Upper lobe of right lung (tissue), 1 donor: ENCODE measurements around the gene PSD4. TPM values are rescaled to one million over a fixed set of nuclear protein-coding genes. Genes with fewer than 3 reads are reported as not detected.

Source experiments
- ATAC-seq: fragments of 200-7000 bp; cut with Tn5 transposase; one replicate; pipeline ENCODE4 v1.9.1; 2020; ENCODE audit warnings: mild to moderate bottlenecking, moderate library complexity
- DNase-seq: peaks from one replicate; pipeline ENCODE4 v3.0.0-alpha.2; 2020
- H3K27ac ChIP-seq: fragments of 200-600 bp; one replicate; pipeline ENCODE4 v1.8.0; 2022
- H3K27me3 ChIP-seq: fragments of 200-600 bp; one replicate; pipeline ENCODE4 v1.8.0; 2022; ENCODE audit warnings: mild to moderate bottlenecking
- H3K36me3 ChIP-seq: fragments of 200-600 bp; one replicate; pipeline ENCODE4 v1.8.0; 2022
- H3K4me1 ChIP-seq: fragments of 200-600 bp; one replicate; pipeline ENCODE4 v1.8.0; 2022
- H3K4me3 ChIP-seq: fragments of 200-600 bp; one replicate; pipeline ENCODE4 v1.8.0; 2022; ENCODE audit warnings: mild to moderate bottlenecking
- H3K9me3 ChIP-seq: fragments of 200-600 bp; one replicate; pipeline ENCODE4 v1.8.0; 2022
- CTCF ChIP-seq: fragments of 200-600 bp; IDR thresholded peaks from one replicate; pipeline ENCODE4 v1.8.0; 2022; ENCODE audit warnings: antibody characterized with exemption
- intact Hi-C: fragments of 100-400 bp; cut with DNase I; formaldehyde crosslinking; loops from one replicate; pipeline ENCODE4 v1.11.0; 2022
- total RNA-seq: library from RNA; stranded (reverse); fragmentation: NEBNext Ultra II Directional; extraction: Animal tissue kit (Norgen Biotek cat#: 25700); gene quantifications from one replicate; pipeline ENCODE4 v1.2.1, GENCODE V29; 2021
- donor health status: DM: no; HTN: yes; CAD: no; lungs with severe emphysema.

The PSD4 gene
- total RNA-seq, 1 donor from 2014 or later = 37.8 TPM

- H3K36me3 ChIP-seq = no peaks in the 10 kb centered on the region
- H3K4me3 ChIP-seq = no peak overlapping the region
- intact Hi-C loops = loop anchor here (5.0 kb wide), 1 partner anchor 127 kb away; no protein-coding TSS in a partner anchor
- peaks cover 9% of the 10 kb centered on the region for H3K4me1 ChIP-seq
- no peaks in the 10 kb centered on the region for H3K27me3 ChIP-seq
- DNase-seq (no peak), ATAC-seq (no peak)
- no peak for TF ChIP-seq CTCF
- no peaks in the 10 kb centered on the region for H3K9me3 ChIP-seq
- no peak overlapping the region for H3K27ac ChIP-seq
Observed at GRCh38 chr2:113245276-113245711, 71.5 kb downstream of the PSD4 start.

- ATAC-seq (no peak), DNase-seq (no peak)
- H3K4me1 ChIP-seq = no peaks in the 10 kb centered on the region
- no peaks in the 10 kb centered on the region for H3K36me3 ChIP-seq
- intact Hi-C loops = loop anchor here (5.0 kb wide), 1 partner anchor 126 kb away; no protein-coding TSS in a partner anchor
- H3K4me3 ChIP-seq = no peak overlapping the region
- no peak for TF ChIP-seq CTCF
- no peaks in the 10 kb centered on the region for H3K27me3 ChIP-seq
- no peak overlapping the region for H3K27ac ChIP-seq
- no peaks in the 10 kb centered on the region for H3K9me3 ChIP-seq
Observed at GRCh38 chr2:113246606-113247005, 72.8 kb downstream of the PSD4 start.

GRCh38 chr2:113248997-113249770, 75.4 kb downstream of the PSD4 start:
- intact Hi-C loops = loop anchor here (5.0 kb wide), 1 partner anchor 123 kb away; no protein-coding TSS in a partner anchor
- H3K27ac ChIP-seq = no peak overlapping the region
- no peaks in the 10 kb centered on the region for H3K27me3 ChIP-seq
- peak; percentile 91 for ATAC-seq
- H3K4me1 ChIP-seq = no peaks in the 10 kb centered on the region
- H3K9me3 ChIP-seq = no peaks in the 10 kb centered on the region
- peak; percentile 91 for TF ChIP-seq CTCF
- peak; percentile 88 for DNase-seq
- H3K4me3 ChIP-seq = no peak overlapping the region
- no peaks in the 10 kb centered on the region for H3K36me3 ChIP-seq

- no peak overlapping the region for H3K4me3 ChIP-seq
- ATAC-seq (no peak), DNase-seq (no peak)
- no peak overlapping the region for H3K27ac ChIP-seq
- intact Hi-C loops = no loop called here
- no peaks in the 10 kb centered on the region for H3K9me3 ChIP-seq
- H3K27me3 ChIP-seq = no peaks in the 10 kb centered on the region
- no peak for TF ChIP-seq CTCF
- H3K36me3 ChIP-seq = no peaks in the 10 kb centered on the region
- H3K4me1 ChIP-seq = peaks cover 2% of the 10 kb centered on the region
Observed at GRCh38 chr2:113251118-113251517, 77.3 kb downstream of the PSD4 start.

GRCh38 chr2:113252047-113252590, 78.3 kb downstream of the PSD4 start:
- DNase-seq (no peak), ATAC-seq (no peak)
- intact Hi-C loops = no loop called here
- Histone ChIP-seq H3K36me3 (no peaks in the 10 kb centered on the region), H3K27ac (no peak overlapping the region), H3K4me3 (no peak overlapping the region), H3K4me1 (peaks cover 2% of the 10 kb centered on the region), H3K27me3 (no peaks in the 10 kb centered on the region), H3K9me3 (no peaks in the 10 kb centered on the region)
- TF ChIP-seq CTCF = no peak
